BJ (cell line): ENCODE measurements around the gene DESI2. TPM values are rescaled to one million over a fixed set of nuclear protein-coding genes. Genes with fewer than 3 reads are reported as not detected.

Experiments
- CTCF ChIA-PET: fragments of 350-600 bp; formaldehyde crosslinking; extraction: SDS; loops from one replicate; lab custom pipeline; 2021; ENCODE audit warnings: antibody characterized with exemption, inconsistent platforms; lab: Yijun Ruan, JAX
- POLR2A ChIA-PET: fragments of 300-600 bp; sonication (Branson Sonifier 250); formaldehyde crosslinking; extraction: SDS; loops from one replicate; lab custom pipeline; 2021; ENCODE audit warnings: antibody characterized with exemption; lab: Charles Lee
- DNase-seq: peaks from one replicate; pipeline ENCODE4 v3.0.0-alpha.2; 2011; ENCODE audit warnings: low read depth
- H3K27me3 ChIP-seq: 2 replicates; pipeline ENCODE4 v1.6.0; 2011; ENCODE audit warnings: low read length; ENCODE audit not compliant: control insufficient read depth, insufficient read depth
- H3K36me3 ChIP-seq: 2 replicates; pipeline ENCODE4 v1.5.1; 2011; ENCODE audit warnings: low read length; ENCODE audit not compliant: control insufficient read depth, insufficient read depth
- H3K4me3 ChIP-seq: 2 replicates; pipeline ENCODE4 v1.5.1; 2011; ENCODE audit warnings: low read depth, mild to moderate bottlenecking, control low read depth, low read length
- polyA plus RNA-seq: library from polyadenylated mRNA; depleted of rRNA; stranded (reverse); fragments of >200 nt; gene quantifications from 2 replicates; pipeline ENCODE4 v1.2.3, GENCODE V29; 2011
- TF ChIP-seq, protein P1 (sequence below): IDR thresholded peaks from 2 replicates; pipeline ENCODE4 v1.5.1; 2011; ENCODE audit warnings: low read depth, mild to moderate bottlenecking, control low read depth, inconsistent platforms, low read length, moderate library complexity; ENCODE audit not compliant: insufficient read depth

The DESI2 gene
- polyA plus RNA-seq, 1 experiment = 31.1 TPM

DNA sequence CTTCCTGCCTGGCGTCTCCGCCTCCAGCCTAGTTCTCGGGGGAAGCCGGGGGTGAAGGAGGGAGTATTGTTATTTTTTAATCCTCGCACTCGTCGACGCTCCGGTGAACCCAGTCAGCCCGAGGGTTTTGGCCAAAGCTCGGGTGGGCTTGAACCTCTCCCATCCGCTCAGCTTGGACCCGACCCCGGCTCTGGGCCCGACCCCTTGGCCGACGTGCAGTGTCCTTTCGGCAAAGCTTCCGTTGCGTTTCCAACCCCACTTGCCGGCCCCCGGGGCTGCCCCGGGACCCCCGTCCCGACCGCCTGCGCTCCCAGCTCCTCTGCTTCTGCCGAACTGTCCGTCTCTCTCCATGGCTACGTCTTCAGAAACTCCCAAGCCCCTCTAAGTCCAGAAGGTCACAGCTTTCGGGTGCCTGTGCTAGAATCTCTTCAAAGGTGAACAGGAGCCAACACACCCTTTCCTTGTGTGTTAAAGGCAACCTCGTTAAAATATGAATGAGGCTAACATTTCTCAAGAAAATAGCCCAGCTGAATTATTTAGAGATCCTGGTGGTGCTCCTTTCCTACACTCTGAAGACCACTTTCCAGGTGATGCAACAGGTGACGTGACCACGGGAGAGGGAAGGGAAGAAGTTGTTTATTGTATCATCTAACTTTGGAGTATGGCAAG is 647 bp downstream of the DESI2 start:
- TF ChIP-seq, protein P1, sequence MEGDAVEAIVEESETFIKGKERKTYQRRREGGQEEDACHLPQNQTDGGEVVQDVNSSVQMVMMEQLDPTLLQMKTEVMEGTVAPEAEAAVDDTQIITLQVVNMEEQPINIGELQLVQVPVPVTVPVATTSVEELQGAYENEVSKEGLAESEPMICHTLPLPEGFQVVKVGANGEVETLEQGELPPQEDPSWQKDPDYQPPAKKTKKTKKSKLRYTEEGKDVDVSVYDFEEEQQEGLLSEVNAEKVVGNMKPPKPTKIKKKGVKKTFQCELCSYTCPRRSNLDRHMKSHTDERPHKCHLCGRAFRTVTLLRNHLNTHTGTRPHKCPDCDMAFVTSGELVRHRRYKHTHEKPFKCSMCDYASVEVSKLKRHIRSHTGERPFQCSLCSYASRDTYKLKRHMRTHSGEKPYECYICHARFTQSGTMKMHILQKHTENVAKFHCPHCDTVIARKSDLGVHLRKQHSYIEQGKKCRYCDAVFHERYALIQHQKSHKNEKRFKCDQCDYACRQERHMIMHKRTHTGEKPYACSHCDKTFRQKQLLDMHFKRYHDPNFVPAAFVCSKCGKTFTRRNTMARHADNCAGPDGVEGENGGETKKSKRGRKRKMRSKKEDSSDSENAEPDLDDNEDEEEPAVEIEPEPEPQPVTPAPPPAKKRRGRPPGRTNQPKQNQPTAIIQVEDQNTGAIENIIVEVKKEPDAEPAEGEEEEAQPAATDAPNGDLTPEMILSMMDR = no peak
- CTCF ChIA-PET = interaction anchor here (0.6 kb wide), 1 partner anchor 182 kb away, joined by 3 read pairs; the partner anchor contains the start of gene COX20
- POLR2A ChIA-PET = interaction anchor here (0.6 kb wide), 1 partner anchor 43 kb away, joined by 3 read pairs; no protein-coding TSS in a partner anchor
- Histone ChIP-seq H3K36me3 (no peaks in the 10 kb centered on the region), H3K4me3 (peak overlapping the region; percentile 64), H3K27me3 (no peaks in the 10 kb centered on the region)
- no peak for DNase-seq

GRCh38 chr1:244654108-244655038 is 1.4 kb downstream of the DESI2 start:
- Histone ChIP-seq H3K4me3 (peak overlapping the region; percentile 64), H3K27me3 (no peaks in the 10 kb centered on the region), H3K36me3 (peaks cover under 1% of the 10 kb centered on the region; the same call in 1 of the 2 replicates)
- CTCF ChIA-PET = no interaction called here
- DNase-seq = no peak
- TF ChIP-seq, protein P1 = no peak
- POLR2A ChIA-PET = no interaction called here

DNA sequence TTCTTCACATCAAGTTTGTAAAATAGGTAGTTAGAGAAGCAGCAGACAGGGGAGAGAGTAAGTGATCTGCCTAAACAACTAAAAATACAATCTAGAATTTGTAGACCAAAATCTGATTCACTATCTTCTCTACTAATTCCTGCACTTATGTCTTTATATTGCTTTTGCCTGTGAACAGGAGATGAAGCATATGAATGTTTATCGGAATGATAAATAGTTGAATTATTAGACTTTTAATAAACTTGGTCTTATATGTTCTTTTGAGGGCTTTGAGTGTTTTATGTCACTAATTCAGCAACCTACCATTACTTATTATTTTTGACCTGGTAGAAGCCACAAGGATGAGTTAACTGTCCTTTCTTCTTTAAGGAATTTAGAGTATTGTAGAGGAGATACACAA is 2.3 kb downstream of the DESI2 start:
- DNase-seq = no peak
- CTCF ChIA-PET = no interaction called here
- Histone ChIP-seq H3K27me3 (no peaks in the 10 kb centered on the region), H3K36me3 (peaks cover 2% of the 10 kb centered on the region; the same call in 1 of the 2 replicates), H3K4me3 (no peak overlapping the region)
- POLR2A ChIA-PET = no interaction called here
- TF ChIP-seq, protein P1 = no peak

- CTCF ChIA-PET = no interaction called here
- TF ChIP-seq, protein P1 = no peak
- DNase-seq = no peak
- H3K36me3 ChIP-seq = peaks cover 2% of the 10 kb centered on the region; the same call in 1 of the 2 replicates
- no peaks in the 10 kb centered on the region for H3K27me3 ChIP-seq
- H3K4me3 ChIP-seq = no peak overlapping the region
- POLR2A ChIA-PET = no interaction called here
These were observed 4.5 kb downstream of the DESI2 start for GRCh38 chr1:244657421-244657820.

DNA sequence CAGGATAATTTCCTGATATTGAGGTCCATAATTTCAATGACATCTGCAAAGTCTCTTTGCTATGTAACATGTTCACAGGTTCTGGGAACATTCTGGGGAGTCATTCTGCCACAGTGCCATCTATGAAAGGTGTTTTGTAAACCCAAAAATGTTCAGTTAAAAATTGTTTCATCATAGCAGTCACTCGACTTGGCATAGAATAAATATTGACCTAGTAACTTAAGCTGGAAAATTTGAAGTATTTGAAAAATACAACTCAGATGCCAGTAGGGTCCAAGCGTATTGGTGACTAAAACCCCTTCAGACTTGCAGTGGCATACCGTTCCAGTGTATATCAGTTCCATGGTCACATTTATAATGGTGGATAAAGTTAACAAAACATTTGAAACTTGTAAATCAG is 6.8 kb downstream of the DESI2 start:
- Histone ChIP-seq H3K36me3 (peaks cover 2% of the 10 kb centered on the region; the same call in 1 of the 2 replicates), H3K4me3 (no peak overlapping the region), H3K27me3 (no peaks in the 10 kb centered on the region)
- POLR2A ChIA-PET = no interaction called here
- DNase-seq = no peak
- TF ChIP-seq, protein P1 = no peak
- CTCF ChIA-PET = no interaction called here
